SK-N-MC (cell line): ENCODE data around the gene ALPK1.

Experiments
- DNase-seq: peaks from one replicate; pipeline ENCODE4 v3.0.0-alpha.2; 2011; ENCODE audit warnings: low read depth, low spot score
- H3K27ac ChIP-seq: fragments of 200-600 bp; sonication (generic); 2 replicates; pipeline ENCODE4 v1.5.1; 2016; ENCODE audit warnings: mixed run types
- H3K36me3 ChIP-seq: fragments of 200-600 bp; sonication (generic); 2 replicates; pipeline ENCODE4 v1.6.1; 2017; ENCODE audit warnings: antibody characterized with exemption, low read length, mixed read lengths; ENCODE audit not compliant: insufficient read depth
- H3K4me3 ChIP-seq: fragments of 200-600 bp; sonication (generic); 2 replicates; pipeline ENCODE4 v1.5.1; 2016
- H3K9ac ChIP-seq: fragments of 200-600 bp; sonication (generic); 2 replicates; pipeline ENCODE4 v1.8.0; 2017; ENCODE audit warnings: mixed run types, mixed read lengths; ENCODE audit not compliant: insufficient read length
- H3K9me3 ChIP-seq: fragments of 200-600 bp; sonication (generic); 2 replicates; pipeline ENCODE4 v1.6.1; 2017; ENCODE audit warnings: low read depth, mild to moderate bottlenecking, antibody characterized with exemption, low read length, moderate library complexity, mixed read lengths
- EZH2 ChIP-seq: fragments of 200-600 bp; sonication (generic); IDR thresholded peaks from one replicate; pipeline ENCODE4 v1.6.1; 2017; ENCODE audit warnings: antibody characterized with exemption
- FOXP2 ChIP-seq: optimal IDR thresholded peaks from 2 replicates; pipeline ENCODE3; 2011; ENCODE audit warnings: mild to moderate bottlenecking, moderate library complexity; ENCODE audit not compliant: insufficient read depth; ENCODE audit errors: extremely low read length, control extremely low read depth
- POLR2AphosphoS5 ChIP-seq: IDR thresholded peaks from 2 replicates; pipeline ENCODE4 v1.6.1; 2012; ENCODE audit warnings: mild to moderate bottlenecking, low read depth, low read length, borderline replicate concordance

Gene ALPK1

GRCh38 chr4:112329672-112330375, 32.7 kb downstream of the ALPK1 start:
- no peak for TF ChIP-seq POLR2AphosphoS5
- TF ChIP-seq FOXP2, result no peak
- no peak for TF ChIP-seq EZH2

DNA sequence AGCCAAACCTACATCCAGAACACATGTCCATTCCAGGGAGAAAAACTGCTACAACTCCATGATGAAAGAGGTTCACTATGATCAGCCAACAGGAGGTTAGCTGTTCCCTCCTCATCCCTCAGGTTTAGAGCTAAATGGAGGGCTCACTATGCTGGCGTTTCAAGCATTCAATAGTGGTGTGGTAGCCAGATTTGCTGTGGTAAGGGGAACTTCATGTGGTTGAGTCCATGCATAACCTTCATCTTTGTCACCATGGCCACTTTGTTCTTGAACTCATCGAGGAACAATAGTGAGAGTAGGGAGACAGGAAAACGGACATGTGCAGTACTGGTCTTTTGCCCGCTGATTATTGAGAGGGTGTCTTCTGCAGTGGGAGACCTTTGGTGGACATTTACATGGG, 33.8 kb downstream of the ALPK1 start:
- no peak overlapping the region for H3K27ac ChIP-seq
- no peak for TF ChIP-seq EZH2
- TF ChIP-seq FOXP2, result no peak
- TF ChIP-seq POLR2AphosphoS5, result no peak
- no peak for DNase-seq
- H3K9ac ChIP-seq, result no peak overlapping the region
- no peaks in the 10 kb centered on the region for H3K9me3 ChIP-seq
- H3K4me3 ChIP-seq, result no peak overlapping the region
- H3K36me3 ChIP-seq, result no peaks in the 10 kb centered on the region

More at GRCh38 chr4:112329672-112330375, 32.7 kb downstream of the ALPK1 start:
- no peaks in the 10 kb centered on the region for H3K9me3 ChIP-seq
- H3K9ac ChIP-seq, result no peak overlapping the region
- H3K4me3 ChIP-seq, result no peak overlapping the region
- H3K36me3 ChIP-seq, result no peaks in the 10 kb centered on the region
- no peak overlapping the region for H3K27ac ChIP-seq
- no peak for DNase-seq

- no peaks in the 10 kb centered on the region for H3K36me3 ChIP-seq
- DNase-seq, result no peak
- no peak overlapping the region for H3K4me3 ChIP-seq
- H3K27ac ChIP-seq, result no peak overlapping the region
- TF ChIP-seq EZH2 (no peak), FOXP2 (no peak), POLR2AphosphoS5 (no peak)
- no peak overlapping the region for H3K9ac ChIP-seq
- no peaks in the 10 kb centered on the region for H3K9me3 ChIP-seq
These were observed 35.2 kb downstream of the ALPK1 start for GRCh38 chr4:112332398-112332797.

- Histone ChIP-seq H3K27ac (peak overlapping the region; percentile 83), H3K9me3 (no peaks in the 10 kb centered on the region), H3K36me3 (no peaks in the 10 kb centered on the region), H3K4me3 (peak overlapping the region; percentile 76), H3K9ac (peak overlapping the region; percentile 58)
- TF ChIP-seq FOXP2, result no peak
- peak; percentile 96 for DNase-seq
These were observed 42.9 kb downstream of the ALPK1 start for GRCh38 chr4:112340023-112340422.

GRCh38 chr4:112341033-112341432, 43.9 kb downstream of the ALPK1 start:
- Histone ChIP-seq H3K9ac (no peak overlapping the region), H3K27ac (peak overlapping the region; percentile 83), H3K9me3 (no peaks in the 10 kb centered on the region), H3K4me3 (peak overlapping the region; percentile 76), H3K36me3 (no peaks in the 10 kb centered on the region)
- peak; percentile 12 for DNase-seq
- TF ChIP-seq EZH2 (no peak), FOXP2 (no peak), POLR2AphosphoS5 (no peak)

DNA sequence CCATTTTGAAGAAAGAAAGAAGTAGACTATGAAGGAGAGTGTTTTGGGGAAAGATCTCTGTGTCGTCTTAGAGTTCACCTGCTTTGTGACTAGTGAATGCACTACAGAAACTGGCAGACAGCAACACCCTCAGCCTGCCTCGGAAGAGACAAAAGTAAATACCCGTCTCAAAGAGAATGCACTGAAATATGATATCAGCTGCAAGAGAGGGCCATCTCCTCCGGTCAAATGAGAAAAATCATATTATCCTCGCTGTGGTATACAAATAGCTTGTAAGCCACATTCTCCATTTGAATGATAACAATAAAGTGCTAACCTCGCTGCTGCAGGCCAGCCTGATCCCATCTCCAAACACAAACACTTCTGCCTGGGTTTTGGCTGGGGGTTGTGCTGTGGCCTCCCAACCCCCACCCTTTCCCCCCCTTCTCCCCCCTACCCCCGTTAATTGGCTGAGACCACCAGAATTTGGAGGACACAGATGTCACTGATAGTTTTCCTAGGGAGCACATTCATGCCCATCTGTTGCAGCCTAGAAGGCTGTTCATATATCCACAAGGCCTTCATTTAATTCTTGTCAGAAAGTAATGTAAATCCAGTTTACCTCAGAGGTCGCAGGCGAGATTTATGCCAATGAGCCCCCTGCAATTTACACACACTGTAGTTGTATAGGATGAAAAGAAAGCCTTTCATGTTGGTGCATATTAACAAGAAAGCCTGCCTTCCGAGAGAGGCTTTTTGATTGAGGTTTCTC, 46.3 kb downstream of the ALPK1 start:
- TF ChIP-seq EZH2, result no peak
- no peak for TF ChIP-seq FOXP2
- TF ChIP-seq POLR2AphosphoS5, result no peak
- H3K4me3 ChIP-seq, result no peak overlapping the region
- H3K9me3 ChIP-seq, result no peaks in the 10 kb centered on the region
- no peak overlapping the region for H3K27ac ChIP-seq
- DNase-seq, result no peak
- no peaks in the 10 kb centered on the region for H3K36me3 ChIP-seq
- H3K9ac ChIP-seq, result no peak overlapping the region

DNA sequence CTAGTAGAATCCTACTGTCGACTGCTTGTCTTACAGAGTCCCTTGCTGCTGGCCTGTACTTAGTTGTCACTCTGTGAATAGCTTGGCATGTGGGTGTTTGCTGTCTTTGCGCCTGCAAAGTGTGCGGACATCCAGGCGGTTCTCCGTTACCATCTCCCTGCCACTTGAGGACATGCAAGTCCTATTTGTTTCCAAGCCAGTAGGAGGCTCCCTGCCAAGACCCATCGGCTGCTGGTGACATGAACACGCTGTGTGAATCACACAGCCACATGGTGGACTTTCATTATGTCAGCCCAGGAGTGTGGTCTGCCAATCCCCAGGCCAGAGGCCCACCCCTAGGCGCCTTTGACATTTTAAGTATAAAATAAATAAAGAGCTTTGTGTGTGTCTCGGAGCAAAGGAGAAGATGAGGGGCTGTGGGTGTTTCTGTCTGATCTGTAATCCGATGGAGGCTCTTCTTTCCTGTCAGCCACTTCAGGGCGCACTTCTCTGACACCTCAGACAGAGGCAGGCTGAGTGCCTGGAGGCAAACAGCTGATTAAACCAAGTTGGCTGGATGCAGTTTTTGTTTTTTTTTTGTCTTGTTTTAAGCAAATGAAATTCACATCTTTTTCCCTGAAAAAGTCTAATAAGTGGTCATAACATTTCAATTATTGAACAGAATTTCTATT, 51.5 kb downstream of the ALPK1 start:
- no peak overlapping the region for H3K9ac ChIP-seq
- H3K27ac ChIP-seq, result no peak overlapping the region
- H3K9me3 ChIP-seq, result no peaks in the 10 kb centered on the region
- peak; percentile 14 for DNase-seq
- TF ChIP-seq FOXP2, result no peak
- TF ChIP-seq POLR2AphosphoS5, result no peak
- no peak for TF ChIP-seq EZH2
- peak overlapping the region; percentile 29 for H3K4me3 ChIP-seq
- no peaks in the 10 kb centered on the region for H3K36me3 ChIP-seq

DNA sequence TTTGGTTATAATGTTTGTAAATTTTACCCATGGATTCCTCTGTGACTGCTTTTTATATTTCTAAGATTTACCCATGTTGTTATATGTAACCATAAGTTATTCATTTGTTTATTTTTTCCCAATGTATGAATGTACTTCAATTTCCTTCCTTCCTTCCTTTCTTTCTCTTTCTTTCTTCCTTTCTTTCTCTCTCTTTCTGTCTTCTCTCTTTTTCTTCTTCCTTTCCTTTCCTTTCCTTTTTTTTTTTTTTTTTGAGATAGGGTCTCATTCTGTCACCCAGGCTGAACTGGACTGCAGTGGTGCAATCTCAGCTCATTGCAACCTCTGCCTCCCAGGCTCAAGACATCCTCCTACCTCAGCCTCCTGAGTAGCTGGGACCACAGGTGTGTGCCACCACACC, 55.6 kb downstream of the ALPK1 start:
- H3K27ac ChIP-seq, result no peak overlapping the region
- DNase-seq, result no peak
- TF ChIP-seq FOXP2 (no peak), POLR2AphosphoS5 (no peak), EZH2 (no peak)
- no peak overlapping the region for H3K4me3 ChIP-seq
- H3K9me3 ChIP-seq, result no peaks in the 10 kb centered on the region
- H3K9ac ChIP-seq, result no peak overlapping the region
- H3K36me3 ChIP-seq, result no peaks in the 10 kb centered on the region
